ENCODE data around the gene INPP5F. TPM values are rescaled to one million over a fixed set of nuclear protein-coding genes. Genes with fewer than 3 reads are reported as not detected.
"Not testable (repeated sequence)": the region's sequence is repeated elsewhere in the genome, so short reads cannot be mapped to it uniquely, and the experiment has no call there.

The INPP5F gene
- total RNA-seq, 1 donor from 2014 or later: 11.5 TPM

DNA sequence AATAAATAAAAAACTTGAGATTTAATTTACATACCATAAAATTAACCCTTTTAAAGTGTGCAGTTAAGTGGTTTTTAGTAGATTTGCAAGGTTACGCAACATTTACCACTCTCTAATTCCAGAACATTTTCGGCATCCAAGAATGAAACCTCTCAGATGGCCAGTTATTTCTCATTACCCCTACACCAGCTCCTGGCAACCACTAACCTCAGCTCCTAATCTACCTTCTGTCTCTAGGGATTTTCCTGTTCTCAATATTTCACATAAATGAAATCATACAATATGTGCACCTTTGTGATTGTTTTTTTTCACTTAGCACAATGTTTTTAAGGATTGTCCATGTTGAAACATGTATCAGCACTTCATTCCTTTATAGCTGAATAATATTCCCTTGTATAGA is 45.1 kb downstream of the INPP5F start:
- no peaks in the 10 kb centered on the region for H3K4me1 ChIP-seq (ENCODE audit: control insufficient read depth in 3 of 3, insufficient read depth in 3 of 3, low read length in 3 of 3)
- H3K9me3 ChIP-seq (ENCODE audit: control insufficient read depth in 3 of 3, low read length in 3 of 3): no peaks in the 10 kb centered on the region
- no peak overlapping the region for H3K9ac ChIP-seq (ENCODE audit: low read depth in 1 of 3, low read length in 3 of 3)
- no peaks in the 10 kb centered on the region for H3K27me3 ChIP-seq (ENCODE audit: control insufficient read depth in 3 of 3, insufficient read depth in 3 of 3, low read length in 3 of 3)
- no peak overlapping the region for H3K4me3 ChIP-seq (ENCODE audit: low read length in 3 of 3)
- H3K27ac ChIP-seq (ENCODE audit: low read depth, low read length): no peak overlapping the region
- no peaks in the 10 kb centered on the region for H3K36me3 ChIP-seq (ENCODE audit: control insufficient read depth in 3 of 3, insufficient read depth in 3 of 3, low read length in 3 of 3)

DNA sequence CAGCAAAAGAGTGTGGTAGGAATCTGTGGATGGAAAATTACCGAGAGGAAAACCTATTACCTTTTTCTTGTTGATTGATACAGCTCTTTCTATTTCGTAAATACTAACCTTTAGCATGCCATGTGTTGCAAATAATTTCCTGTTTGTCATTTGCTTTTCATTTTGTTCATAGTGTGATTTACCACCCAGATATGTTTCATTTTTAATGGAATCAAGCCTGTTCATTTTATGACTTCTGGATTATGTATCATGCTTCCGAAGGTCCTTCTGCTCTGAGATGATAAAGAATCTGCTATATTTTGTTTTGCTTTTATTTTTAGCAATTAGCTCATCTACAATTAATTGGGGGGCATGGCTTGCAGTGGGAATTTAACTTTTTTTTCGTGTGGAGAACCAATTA is 46.5 kb downstream of the INPP5F start:
- no peaks in the 10 kb centered on the region for H3K4me1 ChIP-seq (ENCODE audit: control insufficient read depth in 3 of 3, insufficient read depth in 3 of 3, low read length in 3 of 3)
- no peaks in the 10 kb centered on the region for H3K9me3 ChIP-seq (ENCODE audit: control insufficient read depth in 3 of 3, low read length in 3 of 3)
- no peaks in the 10 kb centered on the region for H3K36me3 ChIP-seq (ENCODE audit: control insufficient read depth in 3 of 3, insufficient read depth in 3 of 3, low read length in 3 of 3)
- H3K27me3 ChIP-seq (ENCODE audit: control insufficient read depth in 3 of 3, insufficient read depth in 3 of 3, low read length in 3 of 3): no peaks in the 10 kb centered on the region
- no peak overlapping the region for H3K27ac ChIP-seq (ENCODE audit: low read depth, low read length)
- no peak overlapping the region for H3K9ac ChIP-seq (ENCODE audit: low read depth in 1 of 3, low read length in 3 of 3)
- no peak overlapping the region for H3K4me3 ChIP-seq (ENCODE audit: low read length in 3 of 3)

DNA sequence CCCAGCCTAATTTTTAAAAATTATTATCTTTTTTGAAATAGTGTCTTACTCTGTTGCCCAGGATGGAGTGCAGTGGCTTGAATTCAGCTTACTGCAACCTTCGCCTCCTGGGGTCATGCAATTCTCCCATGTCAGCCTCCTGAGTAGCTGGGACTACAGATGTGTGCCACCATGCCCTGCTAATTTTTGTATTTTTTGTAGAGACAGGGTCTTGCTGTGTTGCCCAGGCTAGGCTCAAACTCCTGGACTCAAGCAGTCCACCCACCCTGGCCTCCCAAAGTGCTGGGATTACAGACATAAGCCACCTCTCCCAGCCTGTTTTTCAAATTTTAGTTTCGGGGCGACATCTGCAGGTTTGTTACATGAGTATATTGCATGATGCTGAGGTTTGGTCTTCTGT is 47.2 kb downstream of the INPP5F start:
- H3K9ac ChIP-seq (ENCODE audit: low read depth in 1 of 3, low read length in 3 of 3); H3K27ac ChIP-seq (ENCODE audit: low read depth, low read length); H3K4me3 ChIP-seq (ENCODE audit: low read length in 3 of 3); H3K4me1 ChIP-seq (ENCODE audit: control insufficient read depth in 3 of 3, insufficient read depth in 3 of 3, low read length in 3 of 3); H3K9me3 ChIP-seq (ENCODE audit: control insufficient read depth in 3 of 3, low read length in 3 of 3); H3K36me3 ChIP-seq (ENCODE audit: control insufficient read depth in 3 of 3, insufficient read depth in 3 of 3, low read length in 3 of 3); H3K27me3 ChIP-seq (ENCODE audit: control insufficient read depth in 3 of 3, insufficient read depth in 3 of 3, low read length in 3 of 3): not testable (repeated sequence)

DNA sequence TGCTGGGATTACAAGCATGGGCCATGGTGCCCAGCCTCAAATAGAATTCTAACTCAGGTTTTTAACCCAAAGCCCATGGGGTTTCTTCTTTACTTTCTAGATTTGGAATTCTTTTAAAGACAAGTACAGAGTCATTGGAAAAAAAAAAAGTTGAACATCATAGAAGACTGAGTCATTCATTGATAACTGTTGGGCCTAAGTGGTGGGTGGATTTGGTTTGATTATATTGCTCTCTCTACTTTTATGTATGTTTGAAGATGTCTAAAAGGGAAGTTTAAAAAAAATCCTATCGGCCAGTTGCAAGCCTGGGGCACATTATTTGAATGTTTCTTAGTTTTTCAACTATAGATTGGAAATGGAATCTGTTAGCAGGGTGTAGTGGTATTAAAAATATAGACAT is 49.7 kb downstream of the INPP5F start:
- Histone ChIP-seq H3K27me3 (ENCODE audit: control insufficient read depth in 3 of 3, insufficient read depth in 3 of 3, low read length in 3 of 3) (no peaks in the 10 kb centered on the region), H3K4me1 (ENCODE audit: control insufficient read depth in 3 of 3, insufficient read depth in 3 of 3, low read length in 3 of 3) (no peaks in the 10 kb centered on the region)

DNA sequence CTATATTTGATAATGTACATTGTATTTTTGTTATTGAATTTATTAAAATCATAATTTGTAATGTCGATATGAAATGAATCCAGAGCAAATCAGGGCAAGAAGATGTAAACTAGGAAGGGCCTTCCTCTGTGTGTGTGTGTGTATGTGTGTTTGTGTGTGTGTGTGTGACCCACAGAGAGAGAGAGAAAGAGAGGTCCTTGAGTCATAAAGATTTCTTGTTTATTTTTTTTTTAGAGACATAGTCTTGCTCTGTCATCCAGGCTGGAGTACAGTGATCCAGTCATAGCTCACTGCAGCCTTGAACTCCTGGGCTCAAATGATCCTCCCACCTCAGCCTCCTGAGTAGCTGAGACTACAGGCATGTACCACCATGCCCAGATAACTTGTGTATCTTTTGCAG is 50.7 kb downstream of the INPP5F start:
- H3K9me3 ChIP-seq (ENCODE audit: control insufficient read depth in 3 of 3, low read length in 3 of 3): no peaks in the 10 kb centered on the region

More for the DNA sequence above, 49.7 kb downstream of the INPP5F start:
- no peaks in the 10 kb centered on the region for H3K9me3 ChIP-seq (ENCODE audit: control insufficient read depth in 3 of 3, low read length in 3 of 3)
- H3K4me3 ChIP-seq (ENCODE audit: low read length in 3 of 3): no peak overlapping the region
- no peak overlapping the region for H3K9ac ChIP-seq (ENCODE audit: low read depth in 1 of 3, low read length in 3 of 3)
- H3K27ac ChIP-seq (ENCODE audit: low read depth, low read length): no peak overlapping the region
- no peaks in the 10 kb centered on the region for H3K36me3 ChIP-seq (ENCODE audit: control insufficient read depth in 3 of 3, insufficient read depth in 3 of 3, low read length in 3 of 3)

DNA sequence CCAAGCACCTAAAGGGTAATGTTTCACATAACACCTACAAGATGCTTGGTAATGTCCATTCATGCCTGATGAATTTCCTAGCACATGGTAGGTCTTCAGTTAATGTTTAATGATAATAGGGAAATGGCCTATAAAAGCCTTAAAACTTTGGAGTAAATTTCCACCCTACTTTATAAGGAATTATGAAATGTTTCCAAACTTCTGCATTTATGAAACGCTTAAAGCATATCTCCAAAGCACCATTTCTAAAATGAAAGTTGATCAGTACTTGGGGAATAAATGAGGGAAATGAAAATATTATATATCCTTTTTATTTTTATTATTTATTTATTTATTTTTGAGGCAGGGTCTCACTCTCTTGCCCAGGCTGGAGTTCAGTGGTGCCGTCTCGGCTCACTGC is 51.8 kb downstream of the INPP5F start:
- H3K9ac ChIP-seq (ENCODE audit: low read depth in 1 of 3, low read length in 3 of 3): no peak overlapping the region
- no peaks in the 10 kb centered on the region for H3K36me3 ChIP-seq (ENCODE audit: control insufficient read depth in 3 of 3, insufficient read depth in 3 of 3, low read length in 3 of 3)
- H3K4me3 ChIP-seq (ENCODE audit: low read length in 3 of 3): no peak overlapping the region
- no peak overlapping the region for H3K27ac ChIP-seq (ENCODE audit: low read depth, low read length)
- no peaks in the 10 kb centered on the region for H3K27me3 ChIP-seq (ENCODE audit: control insufficient read depth in 3 of 3, insufficient read depth in 3 of 3, low read length in 3 of 3)
- no peaks in the 10 kb centered on the region for H3K4me1 ChIP-seq (ENCODE audit: control insufficient read depth in 3 of 3, insufficient read depth in 3 of 3, low read length in 3 of 3)
- H3K9me3 ChIP-seq (ENCODE audit: control insufficient read depth in 3 of 3, low read length in 3 of 3): no peaks in the 10 kb centered on the region

More for the DNA sequence above, 50.7 kb downstream of the INPP5F start:
- Histone ChIP-seq H3K4me1 (ENCODE audit: control insufficient read depth in 3 of 3, insufficient read depth in 3 of 3, low read length in 3 of 3) (no peaks in the 10 kb centered on the region), H3K9ac (ENCODE audit: low read depth in 1 of 3, low read length in 3 of 3) (no peak overlapping the region), H3K36me3 (ENCODE audit: control insufficient read depth in 3 of 3, insufficient read depth in 3 of 3, low read length in 3 of 3) (no peaks in the 10 kb centered on the region), H3K4me3 (ENCODE audit: low read length in 3 of 3) (no peak overlapping the region), H3K27me3 (ENCODE audit: control insufficient read depth in 3 of 3, insufficient read depth in 3 of 3, low read length in 3 of 3) (no peaks in the 10 kb centered on the region), H3K27ac (ENCODE audit: low read depth, low read length) (no peak overlapping the region)

DNA sequence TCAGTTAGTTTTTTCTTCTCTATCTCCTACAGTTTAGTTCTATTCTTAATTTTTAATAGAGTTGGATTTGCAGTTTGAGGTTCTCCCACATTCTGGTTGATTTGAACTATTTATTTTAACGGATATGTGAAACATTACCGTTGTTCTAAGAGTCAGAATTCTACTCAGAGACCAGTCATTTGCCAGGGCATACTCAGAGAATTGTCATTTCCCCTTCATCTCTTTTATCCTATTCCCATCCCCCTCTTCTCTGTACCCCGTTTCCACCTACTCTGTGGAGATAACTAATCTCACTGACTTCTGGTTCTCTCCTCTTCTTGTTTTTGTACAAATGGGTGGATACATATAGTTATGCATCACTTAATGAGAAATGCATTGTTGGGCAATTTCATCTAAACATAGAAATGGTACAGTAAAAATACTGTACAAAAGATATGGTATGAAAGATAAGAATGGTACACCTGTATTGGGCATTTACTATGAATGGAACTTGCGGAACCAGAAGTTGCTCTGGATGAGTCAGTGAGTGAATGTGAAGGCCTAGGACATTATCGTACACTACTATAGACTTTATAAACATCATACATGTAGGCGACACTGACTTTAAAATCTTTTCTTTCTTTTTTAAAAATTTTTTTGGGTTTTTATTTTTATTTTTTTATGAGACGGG is 53.1 kb downstream of the INPP5F start:
- Histone ChIP-seq H3K27me3 (ENCODE audit: control insufficient read depth in 3 of 3, insufficient read depth in 3 of 3, low read length in 3 of 3) (no peaks in the 10 kb centered on the region), H3K36me3 (ENCODE audit: control insufficient read depth in 3 of 3, insufficient read depth in 3 of 3, low read length in 3 of 3) (no peaks in the 10 kb centered on the region), H3K9ac (ENCODE audit: low read depth in 1 of 3, low read length in 3 of 3) (no peak overlapping the region), H3K27ac (ENCODE audit: low read depth, low read length) (no peak overlapping the region), H3K9me3 (ENCODE audit: control insufficient read depth in 3 of 3, low read length in 3 of 3) (no peaks in the 10 kb centered on the region), H3K4me3 (ENCODE audit: low read length in 3 of 3) (no peak overlapping the region), H3K4me1 (ENCODE audit: control insufficient read depth in 3 of 3, insufficient read depth in 3 of 3, low read length in 3 of 3) (no peaks in the 10 kb centered on the region)

DNA sequence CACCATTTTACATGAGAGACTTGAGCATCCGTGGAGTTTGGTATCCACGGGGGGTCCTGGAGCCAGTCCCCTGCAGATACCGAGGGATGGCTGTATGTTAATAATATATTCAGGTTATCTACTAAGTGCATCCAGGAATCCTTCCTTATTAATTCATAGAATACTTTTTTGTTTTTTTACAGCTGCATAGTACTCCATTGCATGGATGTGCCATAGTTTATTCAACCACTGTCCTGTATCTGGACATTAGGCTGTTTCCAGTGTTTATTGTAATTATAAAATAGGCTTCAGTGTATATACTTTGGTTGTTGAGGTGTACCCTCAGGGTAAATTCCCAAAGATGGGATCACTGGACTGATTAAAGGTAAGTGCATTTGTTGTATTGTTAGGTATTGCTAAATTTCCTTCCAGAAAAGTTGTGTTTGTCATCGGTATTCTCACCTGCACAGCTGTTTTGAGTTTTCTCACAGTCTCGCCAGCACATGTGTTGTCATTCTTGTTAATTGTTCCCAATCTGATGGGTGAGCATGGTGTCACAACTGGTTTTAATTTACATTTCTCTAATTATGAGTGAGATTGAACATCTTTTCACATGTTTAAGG is 55.1 kb downstream of the INPP5F start:
- Histone ChIP-seq H3K9ac (ENCODE audit: low read depth in 1 of 3, low read length in 3 of 3) (no peak overlapping the region), H3K27ac (ENCODE audit: low read depth, low read length) (no peak overlapping the region), H3K36me3 (ENCODE audit: control insufficient read depth in 3 of 3, insufficient read depth in 3 of 3, low read length in 3 of 3) (no peaks in the 10 kb centered on the region), H3K27me3 (ENCODE audit: control insufficient read depth in 3 of 3, insufficient read depth in 3 of 3, low read length in 3 of 3) (no peaks in the 10 kb centered on the region), H3K9me3 (ENCODE audit: control insufficient read depth in 3 of 3, low read length in 3 of 3) (no peaks in the 10 kb centered on the region), H3K4me1 (ENCODE audit: control insufficient read depth in 3 of 3, insufficient read depth in 3 of 3, low read length in 3 of 3) (peaks cover 0 to 4% (median 0%) of the 10 kb centered on the region in 3 donors), H3K4me3 (ENCODE audit: low read length in 3 of 3) (no peak overlapping the region)

DNA sequence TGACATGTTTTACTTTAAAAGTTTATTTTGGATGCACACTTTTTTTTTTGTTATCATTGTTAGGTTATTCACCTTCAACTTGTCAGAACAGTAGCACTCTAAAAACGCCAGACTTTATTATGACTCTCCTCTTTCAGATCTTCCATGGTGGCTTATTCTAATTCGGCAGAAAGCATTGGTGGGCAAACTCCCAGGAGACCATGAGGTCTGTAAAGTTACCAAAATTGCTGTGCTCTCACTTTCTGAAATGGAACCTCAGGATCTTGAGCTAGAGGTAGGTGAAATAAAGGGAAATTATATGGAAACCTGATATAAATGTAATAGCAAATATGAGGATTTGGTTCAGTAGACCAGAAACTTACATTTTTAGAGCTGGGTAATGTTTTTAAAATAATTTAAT is 55.6 kb downstream of the INPP5F start:
- Histone ChIP-seq H3K4me1 (ENCODE audit: control insufficient read depth in 3 of 3, insufficient read depth in 3 of 3, low read length in 3 of 3) (peaks cover 0 to 4% (median 0%) of the 10 kb centered on the region in 3 donors), H3K36me3 (ENCODE audit: control insufficient read depth in 3 of 3, insufficient read depth in 3 of 3, low read length in 3 of 3) (no peaks in the 10 kb centered on the region), H3K4me3 (ENCODE audit: low read length in 3 of 3) (no peak overlapping the region), H3K9ac (ENCODE audit: low read depth in 1 of 3, low read length in 3 of 3) (no peak overlapping the region), H3K27ac (ENCODE audit: low read depth, low read length) (no peak overlapping the region), H3K9me3 (ENCODE audit: control insufficient read depth in 3 of 3, low read length in 3 of 3) (no peaks in the 10 kb centered on the region), H3K27me3 (ENCODE audit: control insufficient read depth in 3 of 3, insufficient read depth in 3 of 3, low read length in 3 of 3) (no peaks in the 10 kb centered on the region)

DNA sequence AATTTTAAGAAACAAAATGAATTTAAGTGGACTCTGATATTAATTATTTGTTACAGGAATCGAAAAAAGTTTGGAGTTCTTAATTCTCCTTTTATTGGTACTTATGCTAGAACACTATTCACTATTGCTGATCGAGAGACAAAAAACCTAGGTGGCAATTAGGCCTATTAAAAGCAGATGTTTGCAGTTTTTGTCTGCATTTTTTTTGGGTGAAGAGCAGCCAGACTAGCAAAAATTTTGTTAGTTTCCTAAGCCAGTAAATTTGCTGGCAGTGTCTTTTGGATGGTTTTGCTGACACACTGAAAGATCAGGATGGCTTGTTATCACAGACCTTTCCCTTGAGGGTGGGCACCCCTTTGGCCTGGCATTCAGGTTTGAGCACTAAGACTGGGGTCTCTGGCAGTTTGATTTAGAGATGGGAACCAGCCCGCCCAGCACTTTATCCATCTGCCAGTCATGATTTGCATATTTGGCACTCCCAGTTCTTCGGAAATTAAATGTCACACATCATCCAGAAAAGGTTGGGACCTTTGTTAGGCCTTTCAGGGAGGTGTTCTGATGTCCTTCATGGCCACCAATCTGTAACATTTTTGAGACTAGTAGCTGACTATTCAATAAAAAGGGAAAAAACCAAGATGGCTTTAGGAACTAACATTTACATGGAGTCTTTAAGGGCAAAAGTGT is 57.3 kb downstream of the INPP5F start:
- H3K4me3 ChIP-seq (ENCODE audit: low read length in 3 of 3): no peak overlapping the region
- H3K27ac ChIP-seq (ENCODE audit: low read depth, low read length): no peak overlapping the region

More for the DNA sequence above, 57.3 kb downstream of the INPP5F start:
- Histone ChIP-seq H3K36me3 (ENCODE audit: control insufficient read depth in 3 of 3, insufficient read depth in 3 of 3, low read length in 3 of 3) (no peaks in the 10 kb centered on the region), H3K9me3 (ENCODE audit: control insufficient read depth in 3 of 3, low read length in 3 of 3) (no peaks in the 10 kb centered on the region), H3K4me1 (ENCODE audit: control insufficient read depth in 3 of 3, insufficient read depth in 3 of 3, low read length in 3 of 3) (peaks cover 0 to 4% (median 0%) of the 10 kb centered on the region in 3 donors), H3K9ac (ENCODE audit: low read depth in 1 of 3, low read length in 3 of 3) (no peak overlapping the region), H3K27me3 (ENCODE audit: control insufficient read depth in 3 of 3, insufficient read depth in 3 of 3, low read length in 3 of 3) (no peaks in the 10 kb centered on the region)
